HepG2 (cell line): ENCODE measurements around the gene MILR1. TPM values are rescaled to one million over a fixed set of nuclear protein-coding genes. Genes with fewer than 3 reads are reported as not detected.

ENCODE experiments used
- ATAC-seq: fragments of 200-7000 bp; cut with Tn5 transposase; 3 replicates; pipeline ENCODE4 v1.9.1; 2020; ENCODE audit warnings: mild to moderate bottlenecking, moderate library complexity
- BruUV-seq: library from RNA; stranded (reverse); fragments of 400-500 nt; replicated peaks from 2 replicates; lab custom pipeline; 2021; lab: Mats Ljungman, UMichigan
- CTCF ChIA-PET: fragments of 300-600 bp; formaldehyde crosslinking; extraction: SDS; loops from one replicate; lab custom pipeline; 2021; ENCODE audit warnings: low total read pairs, inconsistent platforms, low intra/inter-chr PET ratio; lab: Yijun Ruan, JAX
- POLR2A ChIA-PET: fragments of 350-600 bp; sonication (Branson Sonifier 250); formaldehyde crosslinking; loops from one replicate; lab custom pipeline; 2020; ENCODE audit warnings: antibody characterized with exemption, inconsistent platforms; lab: Yijun Ruan, JAX
- DNase-seq: peaks from one replicate; pipeline ENCODE4 v3.0.0-alpha.2; 2015; ENCODE audit warnings: low spot score
- FAIRE-seq: peaks from 3 replicates; lab custom pipeline; 2011; peaks lifted over from hg19 to GRCh38; lab: Jason Lieb, UNC
- H2AFZ ChIP-seq: one replicate; pipeline ENCODE4 v1.6.1; 2011; ENCODE audit warnings: low read length, inconsistent platforms
- H3K27ac ChIP-seq: fragments of 300-600 bp; 3 replicates; pipeline ENCODE4 v1.8.0; 2011; ENCODE audit warnings: mixed run types, mild to moderate bottlenecking, mixed read lengths, low read length, inconsistent platforms; ENCODE audit not compliant: insufficient read depth; ENCODE audit errors: extremely low read length
- H3K27me3 ChIP-seq, 2 experiments: fragments of 200-600 bp in 1 of 2; 2 replicates in 1 of 2; 3 replicates in 1 of 2; pipeline versions ENCODE4 v1.6.0 to v1.8.0; 2011; ENCODE audit warnings: low read length in 2 of 2, mild to moderate bottlenecking in 2 of 2, moderate library complexity in 2 of 2, inconsistent platforms in 1 of 2; ENCODE audit not compliant: insufficient read depth in 2 of 2, control insufficient read depth in 1 of 2
- H3K36me3 ChIP-seq, 2 experiments: fragments of 200-600 bp in 1 of 2; replicated peaks in 1 of 2; 2 replicates in 1 of 2; 3 replicates in 1 of 2; pipeline versions ENCODE4 v1.5.1 to v1.8.0; 2011; ENCODE audit warnings: low read length in 2 of 2, inconsistent platforms in 1 of 2; ENCODE audit not compliant: insufficient read depth in 2 of 2, control insufficient read depth in 1 of 2
- H3K4me1 ChIP-seq: 2 replicates; pipeline ENCODE4 v1.5.1; 2012; ENCODE audit warnings: low read length, inconsistent platforms; ENCODE audit not compliant: insufficient read depth
- H3K4me2 ChIP-seq: 2 replicates; pipeline ENCODE4 v1.6.0; 2011; ENCODE audit warnings: low read depth, low read length, inconsistent platforms
- H3K4me3 ChIP-seq, 3 experiments: fragments of 200-600 bp in 1 of 3; sonication (generic), shearing (Covaris generic) in 1 of 3; replicated peaks in 1 of 3; 2 replicates each; pipeline ENCODE4 v1.5.1; 2011 to 2016; ENCODE audit warnings: low read length in 3 of 3, inconsistent platforms in 2 of 3, low read depth in 2 of 3, mild to moderate bottlenecking in 2 of 3, control low read depth in 1 of 3, mixed read lengths in 1 of 3; ENCODE audit not compliant: insufficient read depth in 1 of 3
- H3K79me2 ChIP-seq: one replicate; pipeline ENCODE4 v1.6.1; 2011; ENCODE audit warnings: low read length, inconsistent platforms; ENCODE audit not compliant: insufficient read depth
- H3K9ac ChIP-seq: 2 replicates; pipeline ENCODE4 v1.6.0; 2011; ENCODE audit warnings: mild to moderate bottlenecking, low read depth, low read length, inconsistent platforms; ENCODE audit not compliant: insufficient read depth
- H3K9me3 ChIP-seq: 2 replicates; pipeline ENCODE4 v1.5.1; 2012; ENCODE audit warnings: mild to moderate bottlenecking, low read length
- H4K20me1 ChIP-seq: 2 replicates; pipeline ENCODE4 v1.6.0; 2011; ENCODE audit warnings: inconsistent platforms, mild to moderate bottlenecking, low read length, moderate library complexity; ENCODE audit not compliant: insufficient read depth
- ARID3A ChIP-seq: IDR thresholded peaks from 2 replicates; pipeline ENCODE4 v1.6.1; 2012; ENCODE audit warnings: low read depth, low read length, improper control_type of control experiment
- E2F2 ChIP-seq: sonication (generic); formaldehyde crosslinking; IDR thresholded peaks from 2 replicates; pipeline ENCODE4 v1.4.0; 2020; ENCODE audit warnings: missing genetic modification reagents, borderline replicate concordance
- MXD4 ChIP-seq: IDR thresholded peaks from 2 replicates; pipeline ENCODE4 v1.6.1; 2016; ENCODE audit warnings: mild to moderate bottlenecking, missing biosample characterization, missing genetic modification reagents
- NR0B2 ChIP-seq: sonication (generic); formaldehyde crosslinking; IDR thresholded peaks from 2 replicates; pipeline ENCODE4 v1.4.0; 2020; ENCODE audit warnings: mild to moderate bottlenecking, missing genetic modification reagents
- NR3C1 ChIP-seq: sonication (generic); formaldehyde crosslinking; IDR thresholded peaks from 2 replicates; pipeline ENCODE4 v1.4.0; 2020; ENCODE audit warnings: missing genetic modification reagents
- RBAK ChIP-seq: sonication (generic); formaldehyde crosslinking; IDR thresholded peaks from 2 replicates; pipeline ENCODE4 v1.5.1; 2020; ENCODE audit warnings: mild to moderate bottlenecking, missing genetic modification reagents
- SIN3B ChIP-seq: fragments of 150-350 bp; IDR thresholded peaks from 2 replicates; pipeline ENCODE4 v1.6.1; 2014; ENCODE audit warnings: low read length
- ZBTB4 ChIP-seq: sonication (generic); formaldehyde crosslinking; IDR thresholded peaks from 2 replicates; pipeline ENCODE4 v1.4.0; 2020; ENCODE audit warnings: missing genetic modification reagents, mild to moderate bottlenecking, borderline replicate concordance
- ZNF367 ChIP-seq: sonication (generic); formaldehyde crosslinking; IDR thresholded peaks from 2 replicates; pipeline ENCODE4 v1.4.0; 2020; ENCODE audit warnings: missing genetic modification reagents, borderline replicate concordance
- ZNF564 ChIP-seq: sonication (generic); formaldehyde crosslinking; IDR thresholded peaks from 2 replicates; pipeline ENCODE4 v1.8.1; 2023; ENCODE audit warnings: mild to moderate bottlenecking, missing genetic modification reagents
- ZNF687 ChIP-seq: sonication (generic); formaldehyde crosslinking; IDR thresholded peaks from 2 replicates; pipeline ENCODE4 v1.5.1; 2020; ENCODE audit warnings: mild to moderate bottlenecking, missing genetic modification reagents, moderate library complexity
- WGBS: methylation state at CpG from one replicate; pipeline ENCODE4 v1.1.6; 2017; ENCODE audit warnings: low lambda C conversion rate; 5-methylcytosine and 5-hydroxymethylcytosine counted together
- in situ Hi-C: cut with HindIII; loops from 2 replicates; pipeline ENCODE4 v1.10.0; 2017; ENCODE audit warnings: low pct_unique_long_range_greater_than_20kb; ENCODE audit not compliant: extremely low pct_ligation_motif_present
- intact Hi-C: fragments of 100-400 bp; cut with micrococcal nuclease; formaldehyde crosslinking; loops from one replicate; pipeline ENCODE4 v1.10.0; 2022; ENCODE audit not compliant: unreplicated experiment
- polyA plus RNA-seq, 8 experiments: library from polyadenylated mRNA; depleted of rRNA in 3 of 8; stranded (reverse) in 7 of 8; unstranded in 1 of 8; fragments of >200 nt; fragmentation: Illumina TruSeq in 4 of 8; extraction: Trizol in 4 of 8; gene quantifications; 2 replicates each; pipeline versions ENCODE4 v1.2.1 to v1.2.3, GENCODE V29; 2011 to 2016; ENCODE audit warnings: low read depth in 4 of 8, missing spikeins in 1 of 8, mixed read lengths in 1 of 8; ENCODE audit not compliant: insufficient read depth in 1 of 8
- total RNA-seq, 5 experiments: library from RNA; depleted of rRNA; stranded (reverse); fragments of >200 nt; fragmentation: Illumina TruSeq; extraction: Trizol; gene quantifications; 2 replicates each; pipeline ENCODE4 v1.2.3, GENCODE V29; 2016; ENCODE audit warnings: low read depth in 1 of 5

Gene MILR1
- total and polyA plus RNA-seq, 2 of the 13 experiments (the other 11 are each of a cell fraction or from before 2014, with no cell fraction given) = 0.27 to 1.7 TPM

- Histone ChIP-seq H3K4me3 (no peak overlapping the region), H3K4me1 (peaks cover 84% of the 10 kb centered on the region), H3K27me3 (no peaks in the 10 kb centered on the region; a peak in 1 of 5 replicates), H3K9ac (no peak overlapping the region), H3K27ac (peak overlapping the region; percentile 74), H2AFZ (no peak overlapping the region), H3K4me2 (peak overlapping the region; percentile 88), H3K36me3 (peaks cover 22 to 42% of the 10 kb centered on the region in 2 experiments), H3K79me2 (peaks cover 36% of the 10 kb centered on the region), H3K9me3 (no peaks in the 10 kb centered on the region), H4K20me1 (peaks cover 36% of the 10 kb centered on the region)
- 91% methylated on average over 7 of the region's 7 CpGs for whole genome bisulfite sequencing
- ATAC-seq = no peak
- CTCF ChIA-PET = no interaction called here
- BruUV-seq = no TSS peak
- DNase-seq = no peak
- POLR2A ChIA-PET = interaction anchor here (1.0 to 7.3 kb wide), 6 partner anchors 8 to 195 kb away, joined by 3 to 202 read pairs (median 4); partner anchors contain the start of genes CEP95 and DDX5
- FAIRE-seq = no peak
- intact Hi-C loops (loop anchor here (10.0 kb wide), 2 partner anchors 174 to 344 kb away; no protein-coding TSS in a partner anchor), in situ Hi-C loops (loop anchor here (10.0 kb wide), 1 partner anchor 194 kb away; no protein-coding TSS in a partner anchor)
- TF ChIP-seq ZNF367 (CRISPR knock-in tag) = no peak
- TF ChIP-seq ZBTB4 (CRISPR knock-in tag) = no peak
- TF ChIP-seq NR3C1 (CRISPR knock-in tag) = no peak
- TF ChIP-seq ZNF564 (CRISPR knock-in tag) = no peak
- TF ChIP-seq NR0B2 = no peak
- peak; percentile 17; the same call in 1 of the 2 replicates for TF ChIP-seq SIN3B
- peak; percentile 62; the same call in 1 of the 2 replicates for TF ChIP-seq ARID3A
- no peak for TF ChIP-seq RBAK (CRISPR knock-in tag)
- TF ChIP-seq MXD4 (CRISPR knock-in tag) = no peak
- TF ChIP-seq E2F2 (CRISPR knock-in tag) = no peak
- TF ChIP-seq ZNF687 = no peak
Observed at GRCh38 chr17:64498308-64499203, 49.6 kb downstream of the MILR1 start.
